NCI-H2171 treated with DMSO at 0.1 percent for 48 hours (cell line): ENCODE data around the gene TSHB.

Experiments used
- DNase-seq: peaks from one replicate; lab custom pipeline; 2025; lab: John Stamatoyannopoulos, UW

The TSHB gene

DNA sequence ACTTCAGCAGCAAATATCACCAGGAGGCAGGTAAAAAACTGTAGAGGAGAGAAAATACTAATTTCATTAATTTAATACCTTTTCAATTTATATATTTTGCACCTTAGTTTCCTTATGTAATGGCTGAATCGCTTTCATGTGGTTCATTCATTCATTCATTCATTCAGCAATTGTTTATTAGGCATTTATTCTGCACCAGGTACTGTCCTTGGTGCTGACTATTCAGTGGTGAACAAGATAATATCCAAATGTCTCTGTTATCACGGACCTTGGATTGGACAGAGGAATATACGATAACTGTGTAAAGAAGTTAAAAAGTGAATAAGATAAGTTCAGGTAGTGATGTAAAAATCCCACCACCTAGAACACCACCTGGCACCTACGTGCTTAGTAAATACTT lies 30.9 kb downstream of the TSHB start:
- DNase-seq = no peak

DNA sequence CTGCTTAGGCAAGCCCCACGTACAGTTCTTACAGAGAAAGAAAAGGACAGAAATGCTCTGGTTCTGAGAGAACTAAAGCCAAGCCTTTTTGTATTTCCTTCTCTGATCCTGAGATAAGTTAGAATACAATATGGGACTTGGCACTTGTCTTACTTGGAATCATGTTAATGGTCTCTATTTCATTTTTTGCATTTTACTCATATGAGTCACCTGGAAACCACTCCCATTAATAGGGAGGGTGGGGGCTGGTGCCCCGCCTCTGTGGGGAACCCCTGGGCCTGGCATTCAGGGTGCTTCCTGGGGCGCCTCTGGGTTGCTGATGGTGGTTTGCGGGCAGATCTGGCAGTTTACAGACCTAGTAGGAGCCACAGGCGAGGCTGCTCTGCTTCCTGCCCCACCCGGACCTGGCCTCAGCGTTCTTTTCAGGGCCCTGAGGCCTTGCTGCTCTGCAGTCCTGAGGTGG lies 32.9 kb downstream of the TSHB start:
- DNase-seq = no peak

GRCh38 chr1:115063228-115063901 lies 33.7 kb downstream of the TSHB start:
- DNase-seq = no peak

- DNase-seq = no peak
Observed at GRCh38 chr1:115064461-115064860, 34.8 kb downstream of the TSHB start.

DNA sequence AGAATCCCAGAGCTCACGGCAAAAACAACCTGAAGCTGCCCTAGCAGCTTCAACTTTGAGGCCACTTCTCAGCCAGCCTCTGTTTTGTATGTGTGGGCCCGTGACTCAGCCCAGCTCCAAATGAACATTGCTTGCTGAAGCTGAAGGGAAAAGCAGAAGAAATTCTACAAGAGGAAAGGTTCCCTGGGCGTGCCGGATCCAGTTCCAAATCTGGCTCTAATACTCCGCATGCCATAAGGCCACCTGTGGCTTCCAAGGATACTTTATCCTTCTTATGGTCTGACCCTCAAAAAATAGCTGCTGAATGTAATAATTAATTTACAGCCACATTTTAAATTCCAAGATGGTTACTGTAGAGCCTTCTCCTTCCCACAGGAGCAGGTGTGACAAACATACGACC lies 35.4 kb downstream of the TSHB start:
- DNase-seq = no peak

GRCh38 chr1:115067161-115067859 lies 37.7 kb downstream of the TSHB start:
- no peak for DNase-seq

DNA sequence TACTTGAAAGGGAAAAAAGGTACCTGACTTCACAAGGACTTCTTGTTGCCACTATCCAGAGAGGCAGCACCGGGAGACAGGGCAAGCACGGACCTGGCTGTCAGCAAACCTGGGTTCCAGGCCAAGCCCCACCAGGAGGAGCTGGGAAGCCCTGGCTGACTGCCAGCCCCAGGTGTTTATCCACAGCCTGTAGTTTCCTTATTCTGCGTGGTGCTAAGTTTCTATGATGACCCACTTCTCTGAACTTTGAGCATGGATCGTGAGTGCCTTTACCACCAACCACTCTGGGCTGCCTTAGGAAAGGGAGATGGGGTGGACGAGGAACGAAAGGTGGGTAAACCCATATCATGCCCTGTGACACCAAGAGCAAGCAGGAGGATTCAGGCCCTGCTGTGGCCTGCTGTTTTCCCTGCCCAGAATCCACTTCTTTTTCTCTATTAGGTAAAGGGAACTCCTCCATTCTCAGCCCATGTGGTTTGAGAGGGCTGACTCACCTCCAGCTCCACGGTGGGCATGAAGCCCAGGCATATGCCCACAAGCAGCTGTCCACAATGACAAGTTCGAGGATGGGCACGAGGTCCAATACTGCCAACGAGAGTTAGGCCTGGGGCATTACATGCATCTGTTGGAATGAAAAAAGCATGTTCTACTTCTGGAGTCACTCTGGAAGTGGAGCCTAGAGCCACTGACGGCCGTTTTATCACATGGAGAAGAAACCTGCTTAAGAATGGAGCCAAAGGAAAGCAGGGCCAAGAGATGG lies 39.4 kb downstream of the TSHB start:
- DNase-seq = peak; percentile 42

GRCh38 chr1:115069659-115070308 lies 40.2 kb downstream of the TSHB start:
- DNase-seq = no peak

DNA sequence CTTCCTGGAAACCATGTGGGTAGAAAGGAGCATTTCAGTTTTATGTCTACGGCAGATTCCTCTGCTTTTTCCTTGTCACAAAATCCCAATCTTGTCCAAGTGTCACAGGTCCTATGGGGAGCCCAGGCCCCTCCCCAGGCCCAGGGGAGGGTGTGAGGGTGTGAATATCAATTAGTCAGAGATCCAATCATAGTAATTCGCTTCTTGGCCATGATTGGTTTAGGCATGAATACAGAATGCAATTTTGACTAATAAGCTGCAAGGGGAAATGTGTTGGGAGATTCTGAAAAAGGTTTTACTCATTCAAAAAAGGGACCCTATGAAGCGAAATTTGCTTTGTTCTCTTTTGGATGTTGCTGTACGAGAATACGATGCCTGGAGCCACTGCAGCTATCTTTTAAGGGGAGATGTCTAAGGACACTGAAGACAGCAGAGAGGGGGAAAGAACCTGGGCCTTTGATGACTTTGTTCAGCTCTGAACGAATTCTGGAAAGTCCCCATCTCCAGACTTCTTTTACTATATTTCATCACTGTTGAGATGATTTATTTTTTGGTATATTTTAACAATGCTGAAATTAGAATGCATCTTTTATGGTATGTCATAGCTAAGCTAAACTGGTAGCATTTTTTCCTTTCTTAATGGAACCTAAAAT lies 41.5 kb downstream of the TSHB start:
- DNase-seq = no peak

- no peak for DNase-seq
Observed at GRCh38 chr1:115073298-115074087, 43.9 kb downstream of the TSHB start.

DNA sequence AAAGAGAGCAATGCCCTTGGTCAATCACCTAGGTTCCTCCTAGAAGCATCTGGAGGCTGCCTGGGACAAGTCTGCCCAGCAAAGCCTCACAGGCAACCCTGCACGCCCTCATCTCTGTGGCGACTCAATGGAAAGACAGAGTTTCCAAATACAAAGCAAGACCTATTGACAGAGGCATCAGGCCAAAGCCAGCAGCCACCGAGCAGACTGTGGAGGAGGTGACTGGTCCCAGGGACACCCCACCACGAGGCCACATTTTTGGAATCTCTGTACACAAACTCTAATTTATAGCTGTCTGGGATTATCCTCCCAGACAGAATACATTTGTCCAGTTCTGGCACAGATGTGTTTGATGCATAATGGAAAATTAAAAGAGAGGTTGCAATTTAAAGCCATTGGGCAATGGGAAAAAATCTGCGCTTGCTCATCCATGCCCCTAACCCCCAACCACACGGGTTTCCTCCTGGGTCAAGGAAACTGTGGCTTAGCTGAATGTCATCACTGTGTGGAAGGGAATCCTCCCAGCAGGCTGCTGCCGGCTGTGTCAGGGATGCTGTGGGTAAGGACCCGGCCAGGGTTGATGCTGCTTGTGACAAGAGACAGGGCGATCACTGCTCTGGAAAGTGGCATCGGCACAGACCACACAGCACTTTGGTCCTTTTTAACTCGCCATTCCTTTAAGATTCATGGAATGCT lies 45.4 kb downstream of the TSHB start:
- no peak for DNase-seq

DNA sequence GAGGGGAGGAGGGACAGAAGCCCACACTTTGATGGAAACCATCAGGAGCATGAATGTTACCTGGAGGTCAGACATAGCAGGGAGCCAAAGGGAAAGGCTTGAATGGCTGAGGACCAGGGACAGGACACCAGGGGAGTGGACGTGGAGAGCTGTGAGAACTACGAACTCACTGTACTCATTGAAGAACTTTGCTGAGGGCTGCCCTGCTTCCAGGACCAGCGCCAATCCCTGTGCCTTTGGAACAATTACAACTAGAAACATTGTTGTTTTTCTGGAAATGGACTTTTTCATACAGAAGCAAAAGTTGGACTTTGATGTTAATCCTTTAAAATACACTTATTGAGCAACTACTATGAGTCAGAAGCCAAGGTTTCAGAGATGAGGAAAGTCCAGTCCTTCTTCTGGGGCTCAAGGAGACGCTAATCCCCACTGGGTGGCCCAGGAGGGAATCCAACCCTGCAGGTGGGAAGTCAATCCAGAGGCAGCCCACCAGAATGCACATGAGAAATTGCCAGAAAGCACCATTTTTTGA lies 46.8 kb downstream of the TSHB start:
- no peak for DNase-seq

- no peak for DNase-seq
Observed at GRCh38 chr1:115077286-115077983, 47.8 kb downstream of the TSHB start.

- DNase-seq = no peak
Observed at GRCh38 chr1:115077984-115078330, 48.3 kb downstream of the TSHB start.

GRCh38 chr1:115078708-115079107 lies 49.1 kb downstream of the TSHB start:
- DNase-seq = no peak

DNA sequence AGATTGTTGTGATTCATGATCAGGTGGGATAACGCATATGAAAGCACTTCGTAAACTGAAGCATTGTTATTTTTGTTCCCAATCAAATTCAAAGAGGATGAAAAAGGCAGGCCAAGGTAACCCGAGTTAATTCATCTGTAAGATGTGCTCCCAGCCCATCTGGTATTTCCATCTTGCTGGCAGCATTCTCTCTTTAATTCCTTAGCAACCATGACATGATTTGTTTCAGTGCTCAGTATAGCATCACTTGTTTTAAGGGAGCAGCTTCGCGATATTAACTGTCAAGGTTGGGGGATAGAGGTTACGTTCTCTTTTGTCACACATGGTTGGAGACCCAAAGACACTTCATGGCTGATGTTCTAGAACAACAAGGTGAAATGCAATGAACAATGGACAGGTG lies 53.3 kb downstream of the TSHB start:
- peak; percentile 90 for DNase-seq
